ENCODE measurements around the gene CEND1. TPM values are rescaled to one million over a fixed set of nuclear protein-coding genes. Genes with fewer than 3 reads are reported as not detected.

CEND1 gene
- total RNA-seq, 1 experiment from 2014 or later, result not detected

GRCh38 chr11:812390-812789, 22.5 kb upstream of the CEND1 start:
- TF ChIP-seq CTCF (conservative IDR thresholded peaks at IDR 0.05) (no peak), EZH2 (IDR thresholded peaks at IDR 0.05; ENCODE audit: low read depth) (no peak)
- no peaks in the 10 kb centered on the region for H3K27me3 ChIP-seq (ENCODE audit: insufficient read depth, low read depth)
- H3K4me1 ChIP-seq (replicated peaks; ENCODE audit: insufficient read depth), result peaks cover 9% of the 10 kb centered on the region; the same call in 1 of the 2 replicates
- BruUV-seq (replicated peaks), result no TSS peak
- no peak overlapping the region for H3K4me3 ChIP-seq
- H3F3A ChIP-seq (ENCODE audit: insufficient read depth, low read depth), result peaks cover 42% of the 10 kb centered on the region; the same call in 1 of the 2 replicates
- peaks cover 41% of the 10 kb centered on the region for H3K79me2 ChIP-seq (ENCODE audit: low read depth)
- H3K36me3 ChIP-seq (ENCODE audit: low read depth), result peaks cover 13% of the 10 kb centered on the region
- CTCF ChIA-PET, result interaction anchor here (0.6 kb wide), 1 partner anchor 10 kb away, joined by 3 read pairs; no protein-coding TSS in a partner anchor
- intact Hi-C loops (cut with micrococcal nuclease; ENCODE audit: unreplicated experiment), result no loop called here
- no peak overlapping the region for H3K27ac ChIP-seq
- no peak for DNase-seq
- H3K4me2 ChIP-seq, result no peak overlapping the region
- POLR2A ChIA-PET (ENCODE audit: unreplicated experiment), result interaction anchor here (0.7 kb wide), 1 partner anchor 22 kb away, joined by 5 read pairs; no protein-coding TSS in a partner anchor
- H4K20me1 ChIP-seq (ENCODE audit: insufficient read depth), result peaks cover 12% of the 10 kb centered on the region
- no peaks in the 10 kb centered on the region for H3K9me2 ChIP-seq (ENCODE audit: insufficient read depth)
- H3K9me3 ChIP-seq (ENCODE audit: insufficient read depth, low read depth), result no peaks in the 10 kb centered on the region
- no peak overlapping the region for H2AFZ ChIP-seq

GRCh38 chr11:811446-812245, 21.8 kb upstream of the CEND1 start:
- Histone ChIP-seq H3K79me2 (ENCODE audit: low read depth) (peaks cover 41% of the 10 kb centered on the region), H3K9me2 (ENCODE audit: insufficient read depth) (no peaks in the 10 kb centered on the region), H3K27me3 (ENCODE audit: insufficient read depth, low read depth) (no peaks in the 10 kb centered on the region), H4K20me1 (ENCODE audit: insufficient read depth) (peaks cover 12% of the 10 kb centered on the region), H3K4me3 (peak overlapping the region; percentile 85; the same call in 1 of the 2 replicates), H3K9me3 (ENCODE audit: insufficient read depth, low read depth) (no peaks in the 10 kb centered on the region), H3K4me2 (peak overlapping the region; percentile 86), H3K36me3 (ENCODE audit: low read depth) (peaks cover 13% of the 10 kb centered on the region), H3K4me1 (replicated peaks; ENCODE audit: insufficient read depth) (peaks cover 9% of the 10 kb centered on the region; the same call in 1 of the 2 replicates), H3F3A (ENCODE audit: insufficient read depth, low read depth) (peaks cover 38% of the 10 kb centered on the region; the same call in 1 of the 2 replicates), H3K27ac (no peak overlapping the region; the same call in 1 of the 2 replicates), H2AFZ (no peak overlapping the region)
- POLR2A ChIA-PET (ENCODE audit: unreplicated experiment), result interaction anchor here (0.7 kb wide), 1 partner anchor 23 kb away, joined by 5 read pairs; no protein-coding TSS in a partner anchor
- DNase-seq, result peak in 1 of 2 experiments; percentile 24
- TF ChIP-seq CTCF (conservative IDR thresholded peaks at IDR 0.05) (no peak), EZH2 (IDR thresholded peaks at IDR 0.05; ENCODE audit: low read depth) (no peak)
- CTCF ChIA-PET, result no interaction called here
- BruUV-seq (replicated peaks), result no TSS peak
- intact Hi-C loops (cut with micrococcal nuclease; ENCODE audit: unreplicated experiment), result no loop called here

GRCh38 chr11:810040-810567, 20.2 kb upstream of the CEND1 start:
- TF ChIP-seq CTCF (conservative IDR thresholded peaks at IDR 0.05) (no peak), EZH2 (IDR thresholded peaks at IDR 0.05; ENCODE audit: low read depth) (no peak)
- peak in 1 of 2 experiments; percentile 28 for DNase-seq
- peaks cover 12% of the 10 kb centered on the region for H4K20me1 ChIP-seq (ENCODE audit: insufficient read depth)
- POLR2A ChIA-PET (ENCODE audit: unreplicated experiment), result interaction anchor here (0.7 kb wide), 1 partner anchor 84 kb away, joined by 3 read pairs; no protein-coding TSS in a partner anchor
- H3K4me3 ChIP-seq, result peak overlapping the region; percentile 85
- no TSS peak for BruUV-seq (replicated peaks)
- peaks cover 9% of the 10 kb centered on the region; the same call in 1 of the 2 replicates for H3K4me1 ChIP-seq (replicated peaks; ENCODE audit: insufficient read depth)
- no peaks in the 10 kb centered on the region for H3K9me2 ChIP-seq (ENCODE audit: insufficient read depth)
- H3K9me3 ChIP-seq (ENCODE audit: insufficient read depth, low read depth), result no peaks in the 10 kb centered on the region
- H3K27me3 ChIP-seq (ENCODE audit: insufficient read depth, low read depth), result no peaks in the 10 kb centered on the region
- peaks cover 38% of the 10 kb centered on the region; the same call in 1 of the 2 replicates for H3F3A ChIP-seq (ENCODE audit: insufficient read depth, low read depth)
- peak overlapping the region; percentile 89 for H3K27ac ChIP-seq
- peaks cover 41% of the 10 kb centered on the region for H3K79me2 ChIP-seq (ENCODE audit: low read depth)
- peak overlapping the region; percentile 86 for H3K4me2 ChIP-seq
- CTCF ChIA-PET, result no interaction called here
- H2AFZ ChIP-seq, result no peak overlapping the region
- intact Hi-C loops (cut with micrococcal nuclease; ENCODE audit: unreplicated experiment), result no loop called here
- H3K36me3 ChIP-seq (ENCODE audit: low read depth), result peaks cover 13% of the 10 kb centered on the region

Measured in PC-9 (cell line).